Smooth muscle cell (in vitro differentiated cells): ENCODE data around the gene TMEM43. TPM values are rescaled to one million over a fixed set of nuclear protein-coding genes. Genes with fewer than 3 reads are reported as not detected.

Source experiments
- DNase-seq: peaks from one replicate; lab custom pipeline; 2025; ENCODE audit not compliant: unreplicated experiment; lab: John Stamatoyannopoulos, UW
- H2AFZ ChIP-seq: fragments of 200-600 bp; sonication (generic); 2 replicates; pipeline ENCODE4 v1.6.0; 2016; ENCODE audit warnings: antibody characterized with exemption, low read depth, mild to moderate bottlenecking
- H3F3A ChIP-seq: fragments of 200-600 bp; sonication (generic); 2 replicates; pipeline ENCODE4 v1.6.0; 2017; ENCODE audit warnings: antibody characterized with exemption, low read depth
- H3K27ac ChIP-seq: fragments of 200-600 bp; sonication (generic); 2 replicates; pipeline ENCODE4 v1.5.1; 2016; ENCODE audit warnings: low read depth, mild to moderate bottlenecking
- H3K27me3 ChIP-seq: fragments of 200-600 bp; sonication (generic); 2 replicates; pipeline ENCODE4 v1.6.1; 2016; ENCODE audit warnings: low read depth, mild to moderate bottlenecking
- H3K36me3 ChIP-seq: fragments of 200-600 bp; sonication (generic); 2 replicates; pipeline ENCODE4 v1.5.1; 2016; ENCODE audit warnings: low read depth
- H3K4me1 ChIP-seq: fragments of 200-600 bp; sonication (generic); 2 replicates; pipeline ENCODE4 v1.5.1; 2016; ENCODE audit warnings: low read depth
- H3K4me2 ChIP-seq: fragments of 200-600 bp; sonication (generic); 2 replicates; pipeline ENCODE4 v1.6.0; 2016; ENCODE audit warnings: mild to moderate bottlenecking
- H3K4me3 ChIP-seq: fragments of 200-600 bp; sonication (generic); 2 replicates; pipeline ENCODE4 v1.5.1; 2016; ENCODE audit warnings: mild to moderate bottlenecking
- H3K79me2 ChIP-seq: fragments of 200-600 bp; sonication (generic); 2 replicates; pipeline ENCODE4 v1.6.0; 2016; ENCODE audit warnings: low read depth, mild to moderate bottlenecking
- H3K9ac ChIP-seq: fragments of 200-600 bp; sonication (generic); 2 replicates; pipeline ENCODE4 v1.6.0; 2016; ENCODE audit warnings: low read depth
- H3K9me3 ChIP-seq: fragments of 200-600 bp; sonication (generic); replicated peaks from 2 replicates; pipeline ENCODE4 v1.5.1; 2016; ENCODE audit warnings: low read depth
- H4K20me1 ChIP-seq: fragments of 200-600 bp; sonication (generic); 2 replicates; pipeline ENCODE4 v1.6.0; 2016; ENCODE audit warnings: low read depth
- WGBS: methylation state at CpG from one replicate; pipeline ENCODE4 v1.1.7; 2016; ENCODE audit warnings: low lambda C conversion rate; 5-methylcytosine and 5-hydroxymethylcytosine counted together
- polyA plus RNA-seq: library from polyadenylated mRNA; unstranded; fragments of >200 nt; fragmentation: Nextera tagmentation; extraction: Ambion mirVana; gene quantifications from 2 replicates; pipeline ENCODE4 v1.2.1, GENCODE V29; 2016
- total RNA-seq: library from RNA; depleted of rRNA; stranded (reverse); fragments of >200 nt; gene quantifications from 2 replicates; pipeline ENCODE4 v1.2.3, GENCODE V29; 2014
- TF ChIP-seq, protein P1 (sequence below): fragments of 200-600 bp; sonication (generic); IDR thresholded peaks from 2 replicates; pipeline ENCODE4 v1.5.1; 2017; ENCODE audit warnings: borderline replicate concordance, mild to moderate bottlenecking, antibody characterized with exemption; ENCODE audit not compliant: insufficient read depth, poor library complexity, severe bottlenecking

The TMEM43 gene
- total and polyA plus RNA-seq, 2 experiments from 2014 or later, result 60.1 to 81.1 TPM

DNA sequence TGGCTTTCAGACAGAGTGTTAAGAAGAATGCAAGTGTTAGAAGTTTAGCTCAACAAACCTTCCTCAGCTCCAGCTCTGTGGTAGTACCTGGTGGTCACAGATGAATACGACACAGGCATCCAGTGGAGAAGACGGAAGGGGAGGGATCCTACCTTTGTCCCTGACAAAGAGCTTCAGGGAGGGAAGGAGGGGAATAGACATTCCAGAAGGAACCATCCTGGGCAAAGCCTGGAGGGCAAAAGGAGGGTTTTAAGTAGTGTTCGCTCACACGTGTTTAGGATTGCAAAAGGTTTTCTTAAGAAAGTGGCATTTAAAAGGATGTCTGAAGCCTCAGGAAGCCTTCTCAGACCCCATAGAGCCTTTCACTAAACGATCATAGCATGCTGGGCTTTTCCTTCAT lies 3.0 kb upstream of the TMEM43 start:
- Histone ChIP-seq H3K27me3 (no peaks in the 10 kb centered on the region), H2AFZ (no peak overlapping the region), H3K9me3 (no peaks in the 10 kb centered on the region), H4K20me1 (peaks cover 10% of the 10 kb centered on the region), H3K4me1 (peaks cover 16% of the 10 kb centered on the region), H3K36me3 (no peaks in the 10 kb centered on the region), H3K27ac (no peak overlapping the region), H3K4me2 (no peak overlapping the region), H3K9ac (no peak overlapping the region), H3F3A (peaks cover 15% of the 10 kb centered on the region), H3K4me3 (no peak overlapping the region), H3K79me2 (peaks cover 18% of the 10 kb centered on the region)
- 78% methylated on average over 5 of the region's 5 CpGs for WGBS
- TF ChIP-seq, protein P1, sequence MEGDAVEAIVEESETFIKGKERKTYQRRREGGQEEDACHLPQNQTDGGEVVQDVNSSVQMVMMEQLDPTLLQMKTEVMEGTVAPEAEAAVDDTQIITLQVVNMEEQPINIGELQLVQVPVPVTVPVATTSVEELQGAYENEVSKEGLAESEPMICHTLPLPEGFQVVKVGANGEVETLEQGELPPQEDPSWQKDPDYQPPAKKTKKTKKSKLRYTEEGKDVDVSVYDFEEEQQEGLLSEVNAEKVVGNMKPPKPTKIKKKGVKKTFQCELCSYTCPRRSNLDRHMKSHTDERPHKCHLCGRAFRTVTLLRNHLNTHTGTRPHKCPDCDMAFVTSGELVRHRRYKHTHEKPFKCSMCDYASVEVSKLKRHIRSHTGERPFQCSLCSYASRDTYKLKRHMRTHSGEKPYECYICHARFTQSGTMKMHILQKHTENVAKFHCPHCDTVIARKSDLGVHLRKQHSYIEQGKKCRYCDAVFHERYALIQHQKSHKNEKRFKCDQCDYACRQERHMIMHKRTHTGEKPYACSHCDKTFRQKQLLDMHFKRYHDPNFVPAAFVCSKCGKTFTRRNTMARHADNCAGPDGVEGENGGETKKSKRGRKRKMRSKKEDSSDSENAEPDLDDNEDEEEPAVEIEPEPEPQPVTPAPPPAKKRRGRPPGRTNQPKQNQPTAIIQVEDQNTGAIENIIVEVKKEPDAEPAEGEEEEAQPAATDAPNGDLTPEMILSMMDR, result no peak
- no peak for DNase-seq

- no peak overlapping the region for H3K4me2 ChIP-seq
- no peaks in the 10 kb centered on the region for H3K9me3 ChIP-seq
- H3K36me3 ChIP-seq, result no peaks in the 10 kb centered on the region
- 86% methylated on average over 3 of the region's 3 CpGs for WGBS
- H2AFZ ChIP-seq, result no peak overlapping the region
- H3F3A ChIP-seq, result peaks cover 15% of the 10 kb centered on the region
- peaks cover 23% of the 10 kb centered on the region for H3K79me2 ChIP-seq
- H4K20me1 ChIP-seq, result peaks cover 15% of the 10 kb centered on the region
- no peak for DNase-seq
- H3K27ac ChIP-seq, result no peak overlapping the region
- peaks cover 16% of the 10 kb centered on the region for H3K4me1 ChIP-seq
- no peak overlapping the region for H3K4me3 ChIP-seq
- TF ChIP-seq, protein P1, result no peak
- H3K9ac ChIP-seq, result no peak overlapping the region
- no peaks in the 10 kb centered on the region for H3K27me3 ChIP-seq
Measured at GRCh38 chr3:14122301-14122700, 2.6 kb upstream of the TMEM43 start.

GRCh38 chr3:14123308-14124222 lies 1.3 kb upstream of the TMEM43 start:
- Histone ChIP-seq H4K20me1 (peaks cover 27% of the 10 kb centered on the region), H3K9ac (no peak overlapping the region), H3K27me3 (no peaks in the 10 kb centered on the region), H3K4me1 (peaks cover 16% of the 10 kb centered on the region), H3K36me3 (no peaks in the 10 kb centered on the region), H2AFZ (peak overlapping the region; percentile 96), H3K9me3 (no peaks in the 10 kb centered on the region), H3K79me2 (peaks cover 35% of the 10 kb centered on the region), H3F3A (peaks cover 15% of the 10 kb centered on the region), H3K27ac (no peak overlapping the region), H3K4me2 (peak overlapping the region; percentile 97), H3K4me3 (peak overlapping the region; percentile 82)
- TF ChIP-seq, protein P1, result no peak
- 56% methylated on average over 15 of the region's 15 CpGs for WGBS
- DNase-seq, result no peak
